Stimulated activated CD4-positive, alpha-beta T cell treated with anti-CD3 and anti-CD28 coated beads, Interleukin-1b, Interleukin-23, amount 100 ng/mL, for 48 hours (primary cell): ENCODE data around the gene CACTIN.

ENCODE experiments used
- DNase-seq: peaks from one replicate; pipeline ENCODE4 v3.0.0-alpha.2; 2020

The CACTIN gene

GRCh38 chr19:3623716-3624115 lies 2.9 kb downstream of the CACTIN start:
- no peak for DNase-seq

- no peak for DNase-seq
Measured at GRCh38 chr19:3622224-3622623, 4.4 kb downstream of the CACTIN start.

- no peak for DNase-seq
Measured at GRCh38 chr19:3621689-3622088, 4.9 kb downstream of the CACTIN start.

- DNase-seq: no peak
Measured at GRCh38 chr19:3620817-3621547, 5.6 kb downstream of the CACTIN start.

GRCh38 chr19:3620145-3620816 lies 6.3 kb downstream of the CACTIN start:
- DNase-seq: no peak

- no peak for DNase-seq
Measured at GRCh38 chr19:3619631-3620012, 7.0 kb downstream of the CACTIN start.

GRCh38 chr19:3618811-3619630 lies 7.6 kb downstream of the CACTIN start:
- DNase-seq: no peak

GRCh38 chr19:3618144-3618810 lies 8.3 kb downstream of the CACTIN start:
- DNase-seq: peak; percentile 37

GRCh38 chr19:3617463-3617862 lies 9.1 kb downstream of the CACTIN start:
- DNase-seq: no peak

GRCh38 chr19:3615524-3616135 lies 11.0 kb downstream of the CACTIN start:
- no peak for DNase-seq

GRCh38 chr19:3614858-3615505 lies 11.6 kb downstream of the CACTIN start:
- DNase-seq: no peak

GRCh38 chr19:3613818-3614661 lies 12.6 kb downstream of the CACTIN start:
- DNase-seq: no peak

- no peak for DNase-seq
Measured at GRCh38 chr19:3612901-3613741, 13.5 kb downstream of the CACTIN start.

- DNase-seq: no peak
Measured at GRCh38 chr19:3612330-3612729, 14.3 kb downstream of the CACTIN start.

- DNase-seq: no peak
Measured at GRCh38 chr19:3611841-3612240, 14.7 kb downstream of the CACTIN start.

GRCh38 chr19:3610745-3611717 lies 15.6 kb downstream of the CACTIN start:
- DNase-seq: no peak

- DNase-seq: no peak
Measured at GRCh38 chr19:3609779-3610719, 16.5 kb downstream of the CACTIN start.
